ENCODE measurements around the gene ZNF761.

ZNF761 gene

GRCh38 chr19:53506728-53507127 lies 74.9 kb downstream of the ZNF761 start:
- TF ChIP-seq POLR2AphosphoS5 (IDR thresholded peaks at IDR 0.05; ENCODE audit: low read depth, low read length) = no peak
- TF ChIP-seq SIN3A (IDR thresholded peaks at IDR 0.05; ENCODE audit: borderline replicate concordance, insufficient read depth, low read length) = no peak
- no peak for TF ChIP-seq TAF1 (IDR thresholded peaks at IDR 0.05; ENCODE audit: borderline replicate concordance, insufficient read depth, low read length)
- TF ChIP-seq FOXP2 (optimal IDR thresholded peaks at IDR 0.05; ENCODE audit: borderline replicate concordance, extremely low read depth, extremely low read length, insufficient read depth) = no peak
- TF ChIP-seq REST (IDR thresholded peaks at IDR 0.05; ENCODE audit: insufficient read depth in 1 of 2, low read depth in 2 of 2, low read length in 2 of 2) = no peak
